ENCODE measurements around the gene VGLL4. TPM values are rescaled to one million over a fixed set of nuclear protein-coding genes. Genes with fewer than 3 reads are reported as not detected.

Gene VGLL4, protein sequence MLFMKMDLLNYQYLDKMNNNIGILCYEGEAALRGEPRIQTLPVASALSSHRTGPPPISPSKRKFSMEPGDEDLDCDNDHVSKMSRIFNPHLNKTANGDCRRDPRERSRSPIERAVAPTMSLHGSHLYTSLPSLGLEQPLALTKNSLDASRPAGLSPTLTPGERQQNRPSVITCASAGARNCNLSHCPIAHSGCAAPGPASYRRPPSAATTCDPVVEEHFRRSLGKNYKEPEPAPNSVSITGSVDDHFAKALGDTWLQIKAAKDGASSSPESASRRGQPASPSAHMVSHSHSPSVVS
- 29.7 and 56.7 TPM in 2 replicates for total RNA-seq

DNA sequence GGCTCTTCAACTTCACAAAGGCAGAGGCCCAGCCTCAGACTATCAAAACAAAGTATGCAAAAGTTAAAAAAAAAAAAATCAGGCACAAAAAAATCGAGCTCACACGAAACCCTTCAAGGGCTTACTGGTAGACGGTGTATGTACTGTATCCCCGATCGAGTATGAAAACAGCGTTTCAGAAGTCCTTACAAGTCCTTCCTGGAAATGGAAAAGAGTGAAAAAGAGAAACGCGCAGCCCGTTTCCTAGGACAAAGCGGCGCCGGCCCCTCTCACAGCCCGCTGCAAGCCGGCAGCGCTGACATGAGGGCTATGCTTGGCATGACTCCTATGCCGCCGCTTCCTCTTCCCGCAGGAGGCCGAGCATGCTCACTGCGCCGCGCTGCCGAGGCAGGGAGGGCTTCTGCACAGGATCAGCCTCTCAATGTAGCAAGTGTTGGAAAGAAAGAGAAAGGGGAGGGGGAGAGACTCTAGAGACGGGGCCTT is at the start of gene VGLL4:
TSS of gene VGLL4 (minus strand) at position 311 of the 483 bp plus-strand sequence. CDS start 397 bp downstream, outside the sequence.

Other genes with a start within 250 kb of the VGLL4 start
- gene TAMM41, start 203.0 kb upstream of the VGLL4 start, total RNA-seq = 3.4 and 9.5 TPM in 2 replicates